Measurements from ENCODE around the gene FSTL4.

FSTL4 gene

DNA sequence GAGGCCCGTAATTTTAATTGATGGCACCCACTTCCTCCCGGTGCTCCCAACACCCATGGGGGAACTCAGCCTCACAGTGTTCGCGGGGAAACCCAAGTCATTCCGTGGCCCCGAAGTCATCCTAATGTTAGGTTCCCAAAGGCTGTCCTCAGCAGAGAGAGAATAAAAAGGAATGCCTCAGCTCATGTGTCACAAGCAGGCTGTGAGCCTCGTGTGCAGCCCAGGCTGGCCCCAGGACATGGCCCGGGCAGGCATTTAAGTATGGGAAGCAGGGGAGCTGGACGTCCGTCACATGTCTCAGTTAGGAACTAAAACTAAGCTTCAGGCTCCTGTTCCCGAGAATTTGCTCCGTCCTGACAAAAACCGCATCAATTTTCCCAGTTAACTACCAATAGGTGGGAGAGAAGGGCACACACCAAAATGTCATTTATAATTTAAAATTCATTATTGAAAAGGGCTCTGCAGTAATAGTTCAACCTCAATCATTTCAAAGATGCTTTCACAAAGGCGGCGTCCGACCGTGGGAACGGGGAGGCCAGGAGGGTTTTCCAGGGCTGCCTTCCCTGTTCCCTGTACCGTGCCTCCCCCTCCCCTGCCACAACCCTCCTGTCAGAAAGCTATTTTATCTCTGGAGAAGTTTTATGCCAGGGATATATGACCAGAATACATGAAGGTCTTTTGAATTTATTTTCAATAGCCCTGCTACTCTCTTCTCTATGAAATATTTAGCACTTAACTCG lies 137.3 kb downstream of the FSTL4 start:
- DNase-seq, result no peak

DNA sequence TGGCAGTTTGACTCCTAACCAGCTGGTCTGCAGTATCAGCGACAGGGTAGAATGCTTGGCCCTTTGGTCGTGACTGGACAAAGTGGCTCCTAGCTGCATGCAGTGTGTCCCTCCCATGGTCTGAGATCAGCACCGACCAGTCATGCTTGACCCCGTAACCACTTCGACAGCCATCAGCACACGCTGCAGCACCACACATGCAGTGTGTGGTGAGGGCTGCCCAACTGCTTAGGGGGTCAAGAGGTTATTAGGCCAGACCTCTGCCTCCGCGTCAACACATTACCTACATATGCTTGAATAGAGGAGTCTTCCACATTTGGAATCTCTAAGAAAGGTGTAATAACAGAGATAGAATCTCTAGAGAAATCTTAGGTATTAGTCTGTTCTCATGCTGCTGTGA lies 139.1 kb downstream of the FSTL4 start:
- no peak for DNase-seq

DNA sequence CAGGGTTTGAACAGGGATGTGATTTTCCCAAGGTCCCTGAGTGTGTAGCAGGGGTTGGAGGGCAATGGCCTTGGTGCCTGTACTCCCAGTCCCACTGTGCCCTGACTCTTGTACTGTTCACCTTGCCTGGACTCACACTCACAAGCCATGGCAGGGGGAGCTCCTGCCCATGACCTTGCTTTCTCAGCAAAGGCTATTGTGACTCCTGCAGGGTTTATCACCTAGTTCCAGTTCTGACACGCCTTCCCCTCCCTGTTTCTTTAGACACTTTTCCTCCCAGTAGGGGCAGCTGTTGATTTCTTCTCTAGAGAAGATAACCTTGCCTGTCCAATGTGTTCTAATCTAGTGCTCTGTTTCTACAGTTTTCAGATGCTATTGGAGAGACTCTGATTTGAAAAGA lies 139.5 kb downstream of the FSTL4 start:
- DNase-seq, result no peak

DNA sequence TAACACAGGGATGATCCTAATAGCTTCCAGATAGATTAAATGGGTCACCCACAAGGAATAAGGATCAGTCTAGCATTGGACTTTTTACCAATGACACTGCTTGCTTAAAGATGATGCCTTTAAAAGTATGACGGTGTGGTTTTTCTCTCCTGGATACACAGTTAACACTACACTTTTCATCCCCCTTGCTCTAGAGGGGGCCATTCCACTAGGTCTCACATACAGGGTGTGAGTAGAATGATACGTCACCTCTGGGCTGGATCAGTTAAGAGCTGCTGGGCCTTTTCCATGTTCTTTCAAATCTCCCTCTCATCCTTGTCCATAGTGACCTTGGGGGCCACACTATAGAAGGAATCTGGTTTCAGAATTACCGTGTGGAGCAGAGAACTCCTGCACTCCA lies 140.6 kb downstream of the FSTL4 start:
- DNase-seq, result no peak

DNA sequence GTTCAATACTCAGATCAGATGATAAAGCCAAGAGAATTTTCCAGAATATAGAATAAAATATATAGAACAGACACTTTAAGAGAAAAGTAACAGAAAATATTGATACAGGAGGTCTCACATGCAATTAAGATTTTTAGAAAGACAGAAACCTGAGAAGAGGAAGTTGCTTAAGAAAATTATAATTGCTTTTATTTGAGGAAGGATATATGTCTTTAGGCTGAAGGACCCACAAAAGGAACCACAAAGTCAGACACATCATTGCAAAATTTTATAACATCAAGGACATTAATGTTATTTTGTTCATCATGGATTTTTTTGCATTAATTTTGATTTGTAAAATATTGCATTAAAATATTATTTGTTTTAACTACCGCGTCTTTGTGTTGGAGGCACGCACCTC lies 141.5 kb downstream of the FSTL4 start:
- DNase-seq, result no peak

DNA sequence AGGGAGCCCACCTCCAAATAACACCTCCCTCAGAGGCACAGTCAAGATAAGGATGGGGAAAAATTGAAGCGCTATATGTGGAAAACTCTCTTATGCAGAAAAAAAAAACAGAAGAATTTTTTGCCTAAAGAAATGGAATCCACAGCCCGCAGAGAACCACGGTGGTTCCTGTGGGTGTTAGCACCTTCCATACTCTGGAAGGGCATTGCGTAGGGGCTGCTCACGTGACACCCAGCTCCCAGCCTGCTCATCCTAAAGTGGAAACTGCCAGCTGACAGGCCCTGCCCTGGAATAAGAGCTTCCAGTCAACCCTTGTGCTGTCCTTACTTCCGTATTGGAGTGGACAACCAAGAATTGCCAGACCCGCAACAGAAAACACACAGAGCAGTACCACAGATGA lies 142.5 kb downstream of the FSTL4 start:
- DNase-seq, result no peak

DNA sequence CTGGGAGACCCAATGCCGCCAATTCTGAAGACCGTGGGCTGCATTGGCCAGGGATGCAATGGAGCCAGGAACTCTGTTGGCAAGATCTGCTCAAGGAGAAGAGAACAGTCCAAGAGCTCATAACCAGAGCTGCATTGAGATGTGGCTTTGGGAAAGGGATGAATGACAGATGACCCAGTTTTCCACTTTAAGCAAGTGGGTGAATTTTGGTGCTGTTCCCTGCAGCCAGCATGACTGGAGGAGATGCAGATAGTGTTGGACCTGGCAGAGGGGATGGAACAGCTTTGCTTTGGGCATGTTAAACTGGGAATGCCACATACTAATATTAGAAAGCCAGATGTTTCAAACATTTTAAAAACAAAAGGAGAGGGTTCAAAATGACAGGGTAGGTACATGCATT lies 143.1 kb downstream of the FSTL4 start:
- no peak for DNase-seq

DNA sequence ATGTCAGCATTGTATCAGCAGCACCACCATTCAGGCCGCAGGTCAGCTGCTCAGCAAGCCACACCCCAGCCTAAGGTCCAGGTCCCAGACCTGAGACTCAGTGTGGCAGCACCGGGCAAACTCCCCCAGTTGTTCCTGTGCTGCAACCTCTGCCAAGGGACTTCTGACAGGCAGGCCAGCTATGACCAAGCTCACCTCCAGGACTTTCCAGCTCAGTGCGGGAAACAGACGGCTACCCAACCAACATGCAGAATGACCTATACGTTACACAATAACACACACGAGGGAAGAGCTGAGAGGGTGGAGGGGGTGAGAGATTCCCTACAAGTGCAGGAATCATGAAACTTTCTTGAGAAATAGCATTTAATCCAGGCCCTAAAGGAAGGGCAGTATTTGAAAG lies 143.7 kb downstream of the FSTL4 start:
- no peak for DNase-seq

DNA sequence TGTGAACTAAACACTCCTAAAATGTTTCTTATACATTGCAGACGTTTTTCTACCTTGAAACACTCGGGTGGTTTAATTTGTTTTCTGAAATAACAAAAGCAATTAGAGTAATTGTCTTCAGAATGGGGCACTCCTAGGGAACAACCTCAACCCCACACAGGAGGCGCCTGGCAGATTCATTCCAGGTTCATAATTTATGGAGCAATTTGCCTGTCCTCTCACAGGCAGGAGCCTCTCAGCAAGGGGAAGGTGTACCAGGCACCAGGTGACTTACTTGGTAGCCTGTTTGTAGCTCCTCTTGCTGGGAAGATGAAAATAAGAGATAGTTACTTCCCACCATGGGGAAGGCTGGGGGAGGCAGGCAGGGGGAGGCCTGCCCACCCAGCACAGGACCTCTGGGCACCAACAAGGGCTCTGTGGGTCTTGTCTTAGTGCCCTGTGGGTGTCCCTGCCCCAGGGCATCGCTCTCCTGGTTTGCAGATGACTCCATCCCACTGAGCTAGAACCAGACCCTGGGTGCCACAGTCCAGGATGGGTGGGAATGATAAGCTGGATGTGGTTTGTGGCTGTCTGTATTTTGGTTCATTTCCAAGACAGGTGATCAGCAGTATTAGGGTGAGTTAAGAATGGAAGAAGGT lies 144.4 kb downstream of the FSTL4 start:
- DNase-seq, result no peak

DNA sequence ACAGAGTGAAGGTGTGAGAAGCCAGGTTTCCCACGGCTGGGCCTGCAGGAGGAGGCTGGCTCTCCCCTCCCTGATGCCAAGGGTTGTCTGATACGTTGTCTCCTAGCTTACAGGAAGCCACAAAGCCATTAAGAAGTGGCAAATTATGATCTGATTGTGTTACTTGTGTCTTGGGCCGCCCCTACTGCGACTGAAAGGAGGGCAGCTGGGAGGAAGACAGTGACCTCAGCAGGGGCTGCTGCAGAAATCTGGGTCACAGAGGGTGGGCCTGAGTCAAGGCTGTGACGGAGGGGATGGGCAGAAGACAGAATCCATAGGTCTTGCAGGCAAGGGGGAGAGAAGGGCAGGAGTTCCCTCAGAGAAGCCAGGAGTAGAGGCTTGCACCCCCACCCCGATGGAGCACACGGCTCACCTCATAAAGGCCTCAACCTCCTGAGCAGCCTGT lies 145.0 kb downstream of the FSTL4 start:
- DNase-seq, result no peak

DNA sequence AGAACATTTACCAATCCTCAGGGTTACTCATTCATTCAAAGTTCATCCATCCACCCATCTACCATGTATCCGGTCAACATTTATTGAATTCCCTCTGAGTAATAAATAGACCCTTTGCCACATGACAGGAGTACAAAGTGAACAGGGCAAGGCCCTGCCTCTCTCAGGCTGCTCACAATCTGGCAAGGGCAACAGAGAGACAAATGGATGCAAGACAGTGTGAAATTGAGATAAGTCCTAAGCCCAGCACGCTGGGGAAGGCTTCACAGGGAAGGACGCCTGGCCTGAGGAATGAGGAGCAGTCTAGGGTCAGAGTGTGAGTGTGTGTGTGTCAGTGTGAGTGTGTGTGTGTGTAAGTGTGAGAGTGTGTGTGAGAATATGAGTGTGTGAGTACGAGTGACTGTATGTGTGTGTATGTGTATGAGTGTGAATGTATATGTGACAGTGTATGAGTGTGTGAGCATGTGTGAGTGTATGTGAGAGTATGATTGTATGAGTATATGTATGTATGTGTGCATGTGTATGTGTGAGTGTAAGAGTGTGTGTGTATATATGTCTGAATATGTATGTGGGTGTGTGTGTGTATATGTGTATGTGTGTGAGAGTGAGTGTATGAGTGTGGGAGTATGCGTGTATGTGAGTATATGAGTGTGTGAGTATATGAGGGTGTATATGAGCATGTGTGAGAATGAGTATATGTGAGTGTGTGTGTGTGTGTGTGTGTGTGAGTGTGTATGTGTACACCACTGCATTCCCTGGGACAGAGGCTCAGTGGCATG lies 145.6 kb downstream of the FSTL4 start:
- no peak for DNase-seq

DNA sequence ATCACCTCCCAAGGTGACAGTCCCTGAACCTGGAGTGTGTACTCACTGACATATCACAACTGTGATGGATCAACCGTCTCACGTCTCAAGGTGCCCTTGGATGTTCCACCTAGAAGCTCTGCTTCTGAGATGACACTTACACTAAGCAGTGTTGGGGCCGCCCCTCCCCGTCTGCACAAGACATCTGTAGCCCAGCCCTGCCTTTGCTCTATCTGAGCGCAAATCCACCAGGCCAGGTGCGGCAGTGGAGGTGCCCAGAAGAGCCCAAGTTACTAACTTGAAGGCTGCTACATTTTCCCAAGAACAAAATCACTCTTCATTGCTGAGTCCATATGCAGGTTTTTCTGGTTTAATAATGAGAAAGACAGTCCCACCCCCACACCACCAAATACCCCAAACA lies 148.3 kb downstream of the FSTL4 start:
- no peak for DNase-seq

DNA sequence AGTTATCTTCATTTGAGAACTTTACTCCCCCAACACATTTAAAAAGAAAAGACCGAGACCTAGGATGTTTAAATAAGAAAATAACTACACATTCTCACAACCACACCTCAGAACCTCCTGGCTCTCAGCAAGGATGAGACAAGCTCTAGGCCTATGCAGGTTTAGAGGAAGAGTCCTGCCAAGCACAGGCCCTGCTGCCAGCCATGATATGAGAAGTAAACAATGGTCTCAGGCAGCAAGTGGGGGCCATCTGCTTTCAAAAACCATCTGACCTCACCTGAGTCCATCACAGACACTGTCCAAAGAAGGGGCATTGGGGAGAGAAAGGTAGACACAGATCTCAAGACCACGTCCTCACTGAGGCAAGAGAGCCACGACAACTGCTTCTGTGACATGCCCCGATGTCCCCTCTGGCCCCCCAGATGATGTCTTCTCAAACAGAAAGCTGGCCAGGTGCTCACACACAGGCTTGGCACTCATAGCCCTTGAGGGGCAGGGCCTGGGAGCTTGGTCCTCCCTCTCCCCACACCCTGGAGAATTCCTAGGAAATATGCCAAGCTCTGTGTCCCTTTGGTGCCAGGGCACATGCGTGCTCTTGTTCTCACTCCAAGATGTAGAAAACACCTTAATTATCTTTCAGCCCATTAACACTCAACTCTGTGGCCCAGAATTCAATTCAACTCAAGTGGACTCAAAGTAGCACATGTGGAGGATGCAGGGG lies 150.4 kb downstream of the FSTL4 start:
- DNase-seq, result no peak

DNA sequence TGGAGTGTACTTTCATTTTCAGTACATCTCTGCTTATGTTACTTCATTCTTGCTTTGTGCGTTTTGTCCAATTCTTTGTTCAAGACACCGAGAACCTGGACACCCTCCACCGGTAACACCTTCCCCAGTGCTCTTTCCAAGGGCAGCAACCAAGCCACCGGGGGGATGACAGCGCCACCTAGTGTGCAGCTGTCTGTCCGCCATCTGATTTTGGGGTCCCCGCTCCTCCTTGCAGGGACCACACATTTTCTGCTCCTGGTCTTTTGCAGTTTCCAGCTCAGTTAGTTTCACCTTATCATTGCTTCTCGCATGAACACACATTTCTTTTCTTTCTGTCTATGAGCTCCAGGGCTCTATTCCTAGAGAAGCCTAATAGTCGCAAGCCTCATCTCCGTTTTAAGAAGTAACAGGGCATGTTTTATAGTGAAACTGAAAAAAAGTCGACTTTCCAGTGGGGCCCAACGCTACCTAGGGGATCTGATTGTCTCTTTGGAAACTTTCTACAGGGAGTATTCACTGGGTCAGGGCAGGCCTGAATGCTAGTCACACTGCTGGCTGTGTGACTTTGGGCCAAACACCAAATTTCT lies 152.1 kb downstream of the FSTL4 start:
- DNase-seq, result peak; percentile 5

DNA sequence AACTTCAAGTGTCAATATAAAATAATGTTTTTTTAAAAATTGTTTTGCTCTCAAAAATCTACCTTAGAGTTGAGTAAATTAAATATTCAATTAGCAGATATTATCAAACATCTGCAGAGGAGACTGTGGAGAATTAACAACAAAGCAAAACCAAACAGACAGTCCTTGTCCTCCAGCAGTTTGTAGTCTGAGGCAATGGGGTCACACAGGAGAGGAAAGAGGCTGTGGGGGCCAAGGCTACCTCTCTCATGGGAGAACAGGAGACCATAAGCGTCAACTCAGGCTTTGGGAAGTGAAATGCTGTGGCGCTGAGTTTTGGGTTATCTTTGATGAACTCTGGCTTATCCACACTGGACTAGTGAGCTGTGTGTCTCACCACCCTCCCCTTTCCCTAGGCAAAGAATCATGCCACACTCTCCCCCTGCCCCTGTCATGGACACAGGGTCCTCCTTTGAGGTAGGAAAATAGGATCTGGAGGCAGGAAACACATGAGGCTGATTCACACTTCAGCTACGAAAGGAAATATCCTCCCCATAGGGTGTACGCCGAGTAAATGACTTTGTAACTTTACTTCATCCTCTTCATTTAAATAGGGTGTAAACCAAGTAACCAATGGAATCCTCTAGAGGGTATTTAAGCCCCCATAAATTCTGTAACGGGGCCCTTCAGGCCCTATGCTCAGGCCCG lies 152.7 kb downstream of the FSTL4 start:
- DNase-seq, result no peak

DNA sequence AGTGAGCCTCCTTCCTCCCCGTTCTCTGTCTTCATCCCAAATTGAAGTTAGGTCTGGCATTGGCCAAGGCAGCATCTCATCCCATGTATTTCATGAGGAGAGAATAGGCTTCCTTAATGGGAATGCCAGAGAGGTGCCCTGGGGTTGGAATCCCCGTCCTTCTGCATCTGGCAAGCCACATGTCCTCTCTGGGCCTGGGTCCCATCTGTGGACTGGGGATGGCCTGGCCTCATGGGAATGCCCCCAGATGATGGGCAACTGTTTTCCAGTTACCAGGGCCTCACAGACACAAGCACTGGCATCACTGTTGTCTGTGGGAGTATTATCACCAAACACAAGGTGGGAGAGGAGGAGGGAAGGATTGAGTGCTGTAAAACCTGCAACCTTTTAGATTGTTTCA lies 153.9 kb downstream of the FSTL4 start:
- no peak for DNase-seq

DNA sequence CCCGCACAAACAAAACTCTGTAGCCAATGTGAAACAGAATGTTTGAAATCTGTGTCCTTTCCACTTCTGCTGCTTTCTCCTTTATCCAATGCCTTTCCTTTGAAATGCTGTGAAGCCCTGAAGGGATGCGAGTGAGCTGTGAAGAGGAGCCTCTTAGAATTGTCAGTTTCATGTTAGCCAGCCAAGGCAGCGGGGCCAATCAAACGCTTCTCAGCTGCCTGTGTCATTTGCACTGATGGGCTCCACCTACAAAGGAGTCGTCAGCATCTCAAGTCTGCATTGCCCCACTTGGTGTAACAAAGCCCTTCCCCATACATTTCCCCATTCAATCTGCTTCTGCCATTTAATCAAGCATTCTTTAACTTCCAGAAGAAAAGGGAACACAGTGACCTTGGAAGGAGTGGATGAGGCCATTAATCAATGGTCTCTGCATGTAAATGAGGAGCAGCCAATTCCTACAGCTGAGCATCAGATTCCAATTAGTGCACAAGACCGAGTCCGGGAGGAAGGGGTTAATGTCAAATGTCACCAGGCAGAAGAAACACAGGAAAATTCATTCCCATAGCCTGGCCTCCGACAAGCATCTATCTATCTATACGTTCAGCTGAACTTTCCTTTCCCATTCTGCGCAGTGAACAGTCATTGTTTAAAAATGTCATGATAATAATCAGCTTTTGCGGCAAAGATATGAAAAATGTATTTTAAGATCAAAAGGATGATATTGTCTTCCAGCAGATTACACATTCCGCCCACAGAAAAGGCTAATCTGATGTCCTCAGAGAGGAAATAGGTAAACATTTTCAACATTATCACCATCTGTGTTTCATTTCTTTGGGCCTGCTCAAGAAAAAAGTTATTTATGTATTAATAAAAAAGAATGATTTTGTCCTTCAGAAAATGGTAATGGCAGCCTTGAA lies 154.6 kb downstream of the FSTL4 start:
- no peak for DNase-seq

DNA sequence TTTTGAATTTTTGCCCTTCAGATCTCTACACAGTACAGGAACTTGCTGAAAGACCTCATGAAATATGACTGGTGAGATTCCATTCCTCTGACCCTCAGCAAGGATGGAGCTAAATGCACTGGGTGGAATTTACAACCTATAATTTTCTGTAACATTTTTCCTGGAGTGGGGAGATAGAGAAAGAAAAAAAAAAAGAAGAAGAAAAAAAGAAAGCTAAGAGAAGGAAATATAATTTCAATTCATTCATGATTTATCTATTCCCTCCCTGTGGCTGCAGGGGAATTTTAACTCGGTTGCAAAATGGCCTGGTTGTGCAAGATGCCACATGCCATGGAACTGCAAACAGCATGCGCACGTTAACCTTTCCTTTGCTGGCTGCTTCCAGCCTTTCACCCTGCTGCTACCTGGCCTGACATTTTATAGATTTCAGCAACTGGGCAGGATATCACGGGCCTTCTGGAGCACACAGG lies 155.4 kb downstream of the FSTL4 start:
- DNase-seq, result no peak

DNA sequence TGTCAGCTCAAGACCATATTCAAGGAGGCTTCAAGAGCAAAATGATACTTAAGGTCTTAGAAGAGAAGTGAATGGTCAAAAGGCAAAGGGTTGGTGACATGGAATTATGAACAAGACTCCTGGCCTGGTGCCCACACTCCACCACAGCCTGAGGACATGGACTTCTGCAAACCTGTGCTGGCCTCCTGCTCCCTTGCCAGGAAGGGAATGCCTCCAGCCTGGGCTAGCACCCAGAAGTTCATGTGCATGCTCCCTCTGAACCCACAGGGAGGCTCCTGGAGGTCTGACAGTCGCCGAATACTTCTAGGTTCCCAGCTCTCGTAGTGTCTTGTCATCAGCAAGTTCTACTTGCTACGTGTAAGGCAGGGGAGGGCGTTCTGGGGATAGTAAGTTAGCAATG lies 156.7 kb downstream of the FSTL4 start:
- no peak for DNase-seq

DNA sequence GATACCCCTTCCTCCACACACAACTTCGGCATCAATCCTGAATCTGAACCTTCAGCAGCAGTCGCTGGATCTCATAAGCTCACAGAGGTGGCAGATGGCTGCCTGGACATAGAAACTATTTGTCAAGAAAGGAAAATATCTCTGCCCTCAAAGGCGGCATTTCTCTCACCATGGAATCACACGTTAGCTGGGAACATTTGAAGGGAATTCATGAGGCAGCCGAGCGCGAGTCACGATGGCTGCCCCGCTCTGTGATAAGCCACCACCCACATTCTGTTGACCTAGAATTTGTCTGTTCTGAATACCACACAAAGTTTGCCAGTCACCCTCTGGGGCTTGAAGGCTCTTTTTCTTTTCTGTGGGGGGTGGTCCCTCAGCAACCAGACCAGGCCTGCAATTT lies 157.9 kb downstream of the FSTL4 start:
- no peak for DNase-seq

DNA sequence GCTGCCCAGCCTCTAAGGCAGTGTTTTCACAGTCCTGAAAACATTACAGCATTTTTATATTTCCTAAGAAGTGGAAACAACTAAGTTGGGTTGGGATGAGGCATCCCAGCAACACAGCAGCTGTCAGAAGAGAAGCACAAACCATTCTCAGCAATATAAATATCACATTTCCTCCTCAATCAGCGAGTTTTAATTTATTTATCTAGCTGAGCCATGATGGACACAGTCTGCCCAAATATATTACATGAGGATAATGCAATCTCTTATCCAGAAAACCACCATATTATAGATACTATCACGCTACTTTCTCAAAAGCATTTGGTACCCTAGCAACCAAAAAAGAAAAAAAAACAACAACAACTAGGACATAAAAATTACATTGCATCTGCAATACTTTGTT lies 158.5 kb downstream of the FSTL4 start:
- DNase-seq, result no peak

Data from NCI-H345 (cell line).